ENCODE measurements around the gene TIGD4.

GRCh38 chr4:152734699-152735050, 44.9 kb downstream of the TIGD4 start:
- TF ChIP-seq POLR2AphosphoS5 (IDR thresholded peaks at IDR 0.05; ENCODE audit: low read depth, low read length) (no peak), CTCF (IDR thresholded peaks at IDR 0.05) (no peak), SIN3A (IDR thresholded peaks at IDR 0.05; ENCODE audit: borderline replicate concordance, insufficient read depth, low read depth, low read length) (no peak), TCF7L2 (IDR thresholded peaks at IDR 0.05; ENCODE audit: low read depth, low read length) (no peak)
